Amniotic stem cell (primary cell): ENCODE measurements around the gene MKS1.

ENCODE experiments used
- DNase-seq: peaks from one replicate; lab custom pipeline; 2025; lab: John Stamatoyannopoulos, UW

Gene MKS1

DNA sequence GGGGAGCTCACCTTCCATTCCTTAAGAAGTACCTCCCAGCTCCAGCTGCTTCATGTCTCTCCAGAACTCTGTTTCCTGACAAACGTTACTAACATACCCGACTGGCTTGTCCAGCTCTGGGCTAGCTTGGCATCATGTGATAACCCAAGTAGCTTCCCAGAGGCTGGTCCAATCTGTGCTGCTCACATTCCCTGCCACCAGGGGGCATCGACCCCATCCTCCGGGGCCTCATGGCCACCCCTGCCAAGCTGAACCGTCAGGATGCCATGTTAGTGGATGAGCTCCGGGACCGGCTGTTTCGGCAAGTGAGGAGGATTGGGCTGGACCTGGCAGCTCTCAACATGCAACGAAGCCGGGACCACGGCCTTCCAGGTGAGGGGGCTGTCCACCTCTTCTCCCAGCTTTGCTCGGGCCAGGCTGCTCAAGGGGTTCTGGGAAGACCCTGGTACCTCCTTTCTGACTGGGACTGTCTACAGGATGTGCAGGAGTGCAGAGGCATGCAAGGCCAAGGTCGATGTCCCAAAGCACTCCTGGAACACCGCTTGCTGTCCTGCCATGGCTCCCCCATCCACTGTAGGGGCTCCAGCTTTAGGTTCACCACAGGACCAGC, 18.9 kb downstream of the MKS1 start:
- DNase-seq: no peak

DNA sequence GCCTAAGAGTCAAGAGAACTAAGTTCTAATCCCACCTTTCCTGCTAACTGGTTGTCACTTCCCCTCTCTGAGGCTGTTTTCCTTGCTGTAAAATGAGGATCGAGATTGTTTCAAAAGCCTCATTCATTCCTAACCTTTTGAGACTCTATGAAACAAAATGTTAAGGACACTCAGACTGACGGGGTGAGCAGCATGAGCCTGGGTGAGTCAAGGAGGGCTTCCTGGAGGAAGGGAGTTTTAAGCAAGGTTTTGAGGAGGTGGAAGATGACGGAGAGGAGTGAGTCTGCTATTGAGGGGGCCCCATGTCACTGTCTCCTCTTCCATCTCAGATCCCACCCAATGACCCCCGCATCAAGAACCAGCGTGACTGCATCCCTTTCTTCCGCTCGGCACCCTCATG, 22.4 kb downstream of the MKS1 start:
- DNase-seq: no peak

DNA sequence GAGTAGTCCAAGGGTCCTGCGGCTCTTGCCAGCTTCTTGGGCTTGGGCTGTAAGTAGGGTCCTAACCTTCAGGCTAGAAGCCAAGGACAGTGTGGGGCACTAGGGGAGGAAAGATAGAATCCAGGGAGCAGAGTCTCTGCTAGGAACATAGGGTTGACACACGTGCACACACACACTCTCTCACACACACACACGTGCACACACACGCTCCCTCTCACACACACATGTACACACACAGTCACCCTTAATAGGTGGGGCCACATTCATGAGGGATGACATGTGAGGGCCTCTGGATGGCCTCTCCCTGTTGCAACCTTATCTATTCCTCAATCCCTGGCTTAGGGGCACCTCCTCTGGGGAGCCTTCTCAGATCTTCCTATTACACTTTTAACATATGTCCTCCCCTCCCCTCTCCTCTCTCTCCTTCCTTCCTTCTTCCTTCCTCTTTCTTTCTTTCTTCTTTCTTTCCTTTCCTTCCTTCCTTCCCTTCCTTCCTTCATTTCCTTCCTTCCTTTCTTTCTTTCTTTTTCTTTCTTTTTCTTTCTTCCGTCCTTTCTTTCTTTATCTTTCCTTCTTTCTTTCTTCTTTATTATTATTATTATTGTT, 23.4 kb downstream of the MKS1 start:
- no peak for DNase-seq

DNA sequence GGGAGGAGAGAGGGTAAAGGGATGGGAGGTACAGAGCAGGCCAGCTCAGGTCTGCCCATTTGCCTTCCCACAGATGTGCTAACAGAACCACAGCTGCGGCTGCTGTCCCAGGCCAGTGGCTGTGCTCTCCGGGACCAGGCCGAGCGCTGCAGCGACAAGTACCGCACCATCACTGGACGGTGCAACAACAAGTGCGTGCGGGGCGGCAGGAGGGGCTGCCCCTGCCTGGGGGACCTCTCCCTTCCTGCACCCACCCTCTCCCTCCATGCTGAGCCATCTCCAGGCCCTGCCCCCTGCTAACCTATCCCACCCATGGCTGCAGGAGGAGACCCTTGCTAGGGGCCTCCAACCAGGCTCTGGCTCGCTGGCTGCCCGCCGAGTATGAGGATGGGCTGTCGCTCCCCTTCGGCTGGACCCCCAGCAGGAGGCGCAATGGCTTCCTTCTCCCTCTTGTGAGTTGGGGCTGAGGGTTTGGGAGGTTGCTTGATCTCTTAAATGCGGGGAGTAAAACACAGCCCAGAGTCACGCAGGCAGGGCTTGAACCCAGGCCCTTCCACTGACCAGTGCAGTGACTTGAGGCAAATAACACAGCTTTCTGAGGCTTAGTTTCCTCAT, 25.3 kb downstream of the MKS1 start:
- DNase-seq: no peak

DNA sequence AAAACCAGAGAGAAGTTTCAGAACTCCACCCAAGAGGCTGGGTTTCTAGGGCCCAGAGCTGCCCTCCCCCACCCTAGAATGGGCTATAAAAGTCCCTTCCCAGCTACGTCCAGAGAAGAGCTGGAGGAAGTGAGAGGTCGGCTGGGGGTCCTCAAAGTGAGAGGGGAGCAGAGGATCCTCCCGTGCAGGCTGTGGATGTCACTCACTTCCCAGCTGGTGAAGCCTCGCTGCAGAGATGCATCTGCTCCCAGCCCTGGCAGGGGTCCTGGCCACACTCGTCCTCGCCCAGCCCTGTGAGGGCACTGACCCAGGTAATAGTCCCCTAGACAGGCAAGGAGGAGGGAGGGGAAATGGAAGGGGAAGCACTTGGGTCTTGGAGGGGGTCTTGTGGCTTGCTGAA, 26.4 kb downstream of the MKS1 start, which contains the start of gene EPX:
TSS of gene EPX (plus strand) at position 115 of the 400 bp plus-strand sequence. CDS start at position 236, 121 bp downstream.
- no peak for DNase-seq

DNA sequence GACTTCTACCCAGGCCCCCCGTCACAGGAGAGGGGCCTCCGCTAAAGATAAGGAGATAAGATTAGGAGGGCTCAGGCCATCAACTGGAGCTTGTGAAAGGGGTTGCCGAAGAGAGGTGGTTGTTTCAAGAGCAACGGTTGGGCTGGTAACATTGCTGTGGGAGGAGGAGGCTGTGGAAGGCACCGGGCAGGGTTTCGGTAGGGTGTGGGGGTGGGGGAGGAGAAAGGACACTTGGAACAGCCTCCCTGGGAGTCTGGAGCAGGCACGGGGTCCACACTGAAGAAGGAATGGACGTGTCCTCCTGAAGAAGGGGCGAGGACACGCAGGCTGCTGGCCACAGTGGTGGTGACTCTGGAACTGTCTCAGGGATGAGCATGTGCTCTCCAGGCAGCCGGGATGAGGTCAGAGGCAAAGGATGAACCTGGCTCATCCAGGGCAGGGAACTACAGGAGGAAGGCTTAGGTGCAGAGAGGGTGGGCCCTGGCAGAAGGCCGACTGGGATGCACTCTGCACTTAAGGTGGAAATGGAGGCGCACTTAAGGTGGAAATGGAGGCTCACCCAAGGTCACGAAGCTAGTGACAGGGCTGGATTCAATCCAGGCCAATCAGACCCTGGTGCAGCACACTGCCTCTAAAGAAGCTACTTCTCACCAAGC, 27.7 kb downstream of the MKS1 start:
- DNase-seq: no peak

DNA sequence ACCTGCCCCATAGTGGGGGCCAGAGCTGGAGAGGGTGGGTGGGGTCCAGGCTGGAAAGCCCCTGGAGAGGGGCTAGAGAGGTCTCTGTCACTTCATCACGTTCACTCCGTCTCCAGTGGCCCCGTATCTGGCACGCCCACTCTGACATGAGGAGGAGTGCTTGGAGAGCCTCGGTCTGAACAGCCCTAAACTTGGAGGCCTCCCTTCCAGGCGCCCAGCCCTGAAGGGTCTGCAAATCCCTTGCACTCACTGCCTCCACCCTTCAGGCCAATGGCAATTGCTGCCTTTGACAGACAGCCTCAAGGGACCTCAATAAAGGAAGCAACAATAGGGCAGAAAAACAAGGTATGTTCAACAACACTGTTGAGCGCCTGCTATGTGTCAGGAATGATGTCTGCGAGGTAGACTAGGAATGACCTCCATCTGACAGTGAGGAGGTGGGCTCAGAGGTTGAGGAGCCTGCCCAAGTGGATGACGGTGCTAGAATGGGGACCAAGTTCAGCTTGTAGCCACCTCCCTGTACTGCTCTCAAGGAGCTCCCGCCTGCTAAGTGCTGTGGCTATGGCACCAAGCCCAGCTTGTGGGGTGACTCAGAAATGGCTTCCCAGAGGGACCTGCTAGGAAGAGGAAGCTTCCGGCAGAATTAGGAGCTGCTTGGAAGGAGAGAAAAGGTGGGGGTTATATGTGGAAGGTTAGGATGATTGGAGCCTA, 29.5 kb downstream of the MKS1 start:
- DNase-seq: no peak

DNA sequence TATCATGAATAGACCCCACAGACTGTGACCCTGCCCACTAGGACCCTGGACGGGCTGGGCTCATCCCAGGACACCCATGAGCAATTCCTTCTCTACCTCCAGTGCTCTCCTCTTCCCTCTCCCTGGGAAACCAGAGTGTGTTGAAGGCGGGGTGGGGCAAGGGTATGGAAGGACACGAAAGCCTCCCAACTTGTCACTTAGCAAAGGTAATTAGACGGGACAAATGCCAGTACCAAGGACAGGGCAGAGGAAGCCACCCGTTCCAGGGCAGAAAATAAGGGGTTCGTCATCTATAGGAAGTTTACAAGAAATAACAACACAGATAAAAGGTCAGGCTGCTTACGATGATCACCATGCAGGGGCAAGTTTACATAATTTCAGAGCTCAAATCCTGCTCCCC, 31.4 kb downstream of the MKS1 start:
- DNase-seq: no peak

DNA sequence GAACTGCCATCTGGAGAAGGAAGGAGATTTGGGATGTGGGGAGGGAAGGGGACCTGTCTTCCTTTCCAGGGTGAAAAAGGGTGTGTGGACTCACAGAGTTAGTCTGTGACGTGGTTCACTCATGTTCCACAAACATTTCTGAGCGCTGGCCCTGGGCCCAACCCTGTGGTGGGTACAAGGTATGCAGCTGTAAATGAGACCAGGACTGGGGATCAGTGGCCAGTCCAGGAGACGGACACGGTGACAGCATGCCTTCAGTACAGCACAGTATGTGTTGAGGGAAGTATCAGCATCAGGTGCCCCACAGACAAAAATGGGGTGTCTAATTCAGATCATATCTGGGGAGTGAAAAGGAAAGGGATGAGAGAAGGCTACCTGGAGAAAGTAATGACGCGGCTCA, 32.0 kb downstream of the MKS1 start:
- DNase-seq: no peak

DNA sequence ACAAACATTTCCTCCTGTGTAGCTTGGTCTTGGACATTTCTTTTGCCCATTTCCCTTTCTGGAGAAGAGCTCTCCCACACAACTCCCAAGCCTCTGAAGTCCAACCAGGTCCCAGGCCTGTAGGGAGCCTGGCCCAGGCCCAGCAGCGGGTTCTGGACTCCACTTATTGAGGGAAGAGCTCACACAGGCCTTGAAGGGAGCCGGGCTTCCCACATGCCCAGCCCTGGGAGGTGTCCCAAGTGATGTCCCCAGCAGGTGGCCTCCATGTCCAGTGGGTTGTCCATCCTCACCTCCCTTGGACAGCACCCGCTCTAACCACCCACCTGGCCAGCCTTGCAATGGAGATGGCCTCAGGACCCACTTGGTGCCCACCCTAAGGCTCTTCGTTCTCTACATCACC, 32.5 kb downstream of the MKS1 start:
- no peak for DNase-seq

DNA sequence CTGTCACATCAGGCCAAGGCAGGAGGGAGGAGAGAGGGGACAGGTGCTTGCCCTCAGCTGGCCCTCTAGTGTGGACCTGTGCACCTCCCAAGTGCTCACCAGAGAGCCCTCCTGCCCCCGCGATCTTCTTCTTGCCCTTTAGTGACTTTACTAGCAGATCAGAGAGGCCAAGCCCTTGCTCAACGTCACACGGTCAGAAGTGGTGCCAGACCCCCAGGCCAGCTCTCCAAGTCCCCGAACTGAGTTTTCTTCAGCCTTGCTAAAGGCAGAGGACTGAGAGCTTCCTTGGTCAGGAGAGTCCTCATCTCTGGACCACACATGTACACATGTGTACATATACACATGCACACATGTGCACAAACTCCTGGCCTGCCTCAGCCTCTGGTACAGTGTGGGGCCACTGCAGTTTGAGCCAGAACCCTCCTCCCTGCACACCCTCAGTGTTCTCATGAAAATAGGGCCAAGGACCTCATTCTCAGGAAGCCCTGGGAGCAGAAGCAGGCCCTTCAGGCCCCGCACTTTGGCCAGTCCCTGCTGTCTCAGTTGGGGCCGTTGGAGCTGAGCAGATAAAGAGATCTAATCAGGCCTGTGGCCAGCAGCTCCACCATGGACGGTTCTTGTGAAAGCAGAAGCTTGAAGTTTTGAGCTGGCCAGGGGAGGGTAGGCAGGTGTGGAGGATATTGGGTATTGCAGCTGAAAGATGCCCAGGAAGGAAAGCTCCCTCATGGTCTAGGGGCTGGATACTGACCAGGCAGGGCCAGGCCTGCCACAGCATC, 33.9 kb downstream of the MKS1 start:
- no peak for DNase-seq

DNA sequence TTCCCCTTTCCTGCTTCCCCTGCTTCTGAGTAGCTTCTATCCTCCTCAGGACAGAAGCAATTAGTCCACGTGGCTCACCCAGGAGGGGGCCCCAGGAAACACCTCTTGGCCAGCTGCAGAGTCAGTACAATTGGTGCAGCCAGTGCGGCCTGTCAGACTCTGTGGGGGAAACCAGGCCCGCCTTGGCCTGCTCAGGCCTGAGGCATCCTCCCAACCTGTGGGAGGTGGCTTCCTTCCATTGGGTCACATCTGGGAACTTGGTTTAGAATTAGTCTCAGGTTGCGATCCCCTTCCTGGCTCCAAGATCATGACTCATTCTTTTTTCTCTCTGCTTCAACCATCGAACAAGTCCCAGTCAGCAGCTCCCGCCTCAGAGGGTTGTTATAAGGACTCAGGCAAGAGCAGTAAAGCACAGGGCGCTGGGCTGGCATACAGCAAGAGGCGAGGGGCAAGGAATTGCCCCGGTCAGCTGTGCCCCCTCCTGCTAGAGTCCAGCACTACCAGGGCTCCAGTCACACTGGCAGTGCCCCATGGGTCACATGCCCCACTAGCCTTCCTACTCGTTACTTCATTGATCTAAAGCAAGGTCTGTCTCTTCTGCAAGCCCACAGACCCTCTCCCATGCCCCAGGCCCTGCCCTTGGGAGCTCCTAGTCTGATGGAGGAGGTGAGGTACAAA, 34.6 kb downstream of the MKS1 start:
- DNase-seq: no peak

DNA sequence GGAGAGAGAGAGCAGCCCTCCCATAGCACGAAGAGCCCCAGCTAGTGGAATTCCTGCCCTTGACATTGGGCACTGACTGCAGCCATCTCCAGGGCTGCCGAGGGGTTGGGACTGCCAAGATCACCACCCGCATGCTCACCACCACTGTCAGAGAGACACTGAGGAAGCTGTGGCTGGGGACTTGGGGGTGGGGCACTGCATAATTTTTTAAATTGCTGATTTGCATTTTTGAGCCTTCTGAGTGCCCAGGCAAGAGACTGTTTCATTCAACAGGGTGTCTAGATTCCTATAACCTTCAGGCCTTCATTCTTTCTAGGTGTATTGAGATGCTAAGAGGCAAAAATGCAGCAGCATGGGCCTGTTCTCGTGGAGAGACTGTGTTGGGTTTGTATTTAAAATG, 35.5 kb downstream of the MKS1 start:
- DNase-seq: no peak

DNA sequence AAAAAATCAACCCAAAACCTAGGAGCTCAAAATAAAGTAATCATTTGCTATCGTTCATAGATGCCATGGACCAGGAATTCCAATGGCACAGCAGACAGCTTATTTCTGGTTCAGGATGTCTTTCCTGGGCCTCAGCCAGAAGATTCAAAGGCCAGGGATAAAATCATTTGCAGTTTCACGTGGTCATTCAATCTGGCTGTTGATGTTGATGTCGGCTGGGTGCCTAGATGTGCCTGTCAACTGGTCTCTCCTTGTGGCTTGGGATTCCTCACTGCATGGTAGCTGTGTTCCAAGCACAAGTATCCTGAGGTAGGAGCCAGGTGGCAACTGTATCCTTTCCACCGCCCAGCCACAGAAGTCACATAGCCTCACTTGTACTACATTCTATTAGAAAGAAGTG, 37.3 kb downstream of the MKS1 start:
- no peak for DNase-seq

DNA sequence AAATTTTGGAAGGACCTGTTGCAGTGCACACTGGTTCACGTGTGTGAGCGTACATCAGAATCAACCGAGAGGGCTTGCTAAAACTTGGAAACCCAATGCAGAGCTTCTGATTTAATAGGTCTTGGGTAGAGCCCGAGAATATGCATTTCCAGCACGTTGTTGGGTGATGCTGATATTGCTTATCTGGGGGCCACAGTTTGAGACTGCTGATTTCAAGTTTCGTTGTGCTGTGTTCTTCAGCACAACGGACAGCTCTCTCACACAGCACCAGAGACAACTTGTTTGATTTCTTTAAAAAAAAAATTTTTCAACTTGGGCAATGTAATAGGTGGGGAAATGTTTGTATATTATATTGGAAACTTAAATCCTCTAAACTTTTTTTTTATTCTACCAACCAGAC, 42.9 kb downstream of the MKS1 start:
- DNase-seq: no peak

DNA sequence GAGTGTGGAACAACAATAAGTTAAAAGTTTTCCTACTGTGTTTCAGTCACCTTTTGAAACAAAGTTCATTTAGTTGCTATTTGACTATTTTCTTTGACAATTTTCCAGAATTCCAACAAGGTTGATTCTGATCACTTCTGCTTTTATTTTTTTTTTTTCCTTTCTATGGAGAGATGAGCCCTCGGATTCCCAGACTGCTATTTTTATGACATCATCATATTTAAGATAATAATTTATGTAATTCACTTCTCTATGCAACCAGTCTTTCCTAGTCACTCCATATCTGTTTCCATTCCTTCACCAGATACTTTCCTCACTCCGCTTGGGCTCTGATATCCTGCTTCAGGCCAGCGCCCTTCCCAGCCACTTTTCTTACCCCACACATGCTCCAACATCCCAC, 44.2 kb downstream of the MKS1 start:
- no peak for DNase-seq

DNA sequence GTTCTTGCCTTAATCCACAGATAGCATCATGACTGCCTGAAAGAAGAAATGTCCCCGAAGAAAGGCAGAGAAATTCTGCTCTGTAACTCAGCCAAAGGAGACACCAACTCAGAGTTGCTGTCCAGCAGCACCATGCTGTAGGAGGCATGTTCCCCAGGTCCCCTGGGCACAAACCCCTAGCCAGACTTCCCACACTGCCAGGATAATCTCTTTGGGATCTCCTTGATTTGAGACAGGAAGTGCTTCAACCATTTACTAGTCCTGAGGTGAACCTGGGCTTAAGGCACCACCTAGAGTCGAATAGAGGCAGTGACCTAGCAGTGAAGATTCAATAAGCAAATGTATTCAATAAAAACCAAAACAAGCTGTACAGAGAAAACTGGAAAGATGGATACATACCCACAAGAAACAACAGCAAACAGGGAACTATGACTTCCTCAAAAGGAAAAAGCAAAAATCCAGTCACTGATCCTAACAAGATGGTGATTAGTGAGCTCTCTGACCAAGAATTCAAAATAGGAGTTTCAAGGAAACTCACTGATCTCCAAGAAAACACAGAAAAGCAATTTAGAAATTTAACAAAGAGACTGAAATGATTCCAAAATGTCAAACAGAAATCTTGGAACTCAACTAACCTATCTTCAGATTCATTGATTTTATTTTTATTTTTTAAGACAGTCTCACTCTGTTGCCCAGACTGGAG, 46.5 kb downstream of the MKS1 start:
- no peak for DNase-seq

DNA sequence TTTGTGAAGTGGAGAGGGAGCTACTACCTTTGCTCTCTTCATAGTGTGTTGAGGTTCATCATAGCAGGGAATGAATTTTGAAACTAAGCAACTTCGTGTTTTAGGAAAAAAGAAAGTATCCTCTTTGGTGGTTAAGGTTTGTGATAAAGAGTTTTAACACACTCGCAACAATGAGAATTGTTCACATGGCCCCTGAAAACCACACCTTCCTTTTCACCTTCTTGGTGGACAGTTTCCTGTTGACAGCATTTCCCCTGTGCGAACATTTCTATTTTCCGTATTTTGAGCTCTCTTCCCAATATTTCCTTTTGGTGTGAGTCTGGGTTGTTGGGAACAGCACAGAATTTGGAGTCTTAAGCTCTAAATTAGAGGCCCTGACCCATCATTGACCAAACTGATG, 48.4 kb downstream of the MKS1 start:
- no peak for DNase-seq

DNA sequence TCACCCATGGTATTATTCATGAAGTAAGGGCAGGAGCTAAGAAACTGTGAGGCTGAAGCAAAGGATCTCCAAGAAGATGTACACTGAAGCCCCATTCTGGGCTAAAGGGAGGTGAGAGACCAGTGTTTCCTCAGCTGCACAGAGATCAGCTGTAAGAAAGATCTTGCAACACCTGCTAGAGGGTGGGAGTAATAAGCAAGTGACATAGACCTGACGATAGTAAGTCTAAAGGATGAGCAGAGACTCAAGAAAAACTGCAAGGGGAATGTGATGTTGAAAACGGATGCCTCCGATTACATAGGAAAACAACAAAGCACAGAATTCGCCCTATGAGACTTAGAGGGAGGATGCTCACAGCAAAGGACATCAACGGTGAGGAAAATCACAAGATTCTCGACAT, 52.4 kb downstream of the MKS1 start, which contains the start of gene OR4D2:
TSS of gene OR4D2 (plus strand) at position 301 of the 400 bp plus-strand sequence. CDS start 2,674 bp downstream, outside the sequence.
- no peak for DNase-seq

DNA sequence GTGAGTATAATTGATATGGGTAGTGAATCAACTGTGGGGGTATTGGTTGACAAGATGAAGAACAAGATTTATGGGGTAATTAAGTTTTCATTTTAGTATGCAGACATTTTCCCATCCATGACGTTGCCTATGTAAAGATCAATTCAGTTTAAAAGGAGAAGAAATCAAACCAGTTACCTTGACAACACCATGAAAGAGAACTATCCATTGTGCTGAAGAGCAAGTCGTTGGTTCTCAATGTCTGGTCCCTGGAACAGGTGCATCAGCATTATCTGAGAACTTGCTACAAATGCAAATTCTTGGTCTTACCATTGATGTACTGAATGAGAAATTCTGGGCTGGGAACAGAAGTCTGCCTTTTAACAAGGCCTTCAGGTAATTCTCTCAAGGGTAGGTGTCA, 53.1 kb downstream of the MKS1 start:
- no peak for DNase-seq
